HG03565 (cell line): ENCODE results near the gene LLGL1.
"Not testable (repeated sequence)": the region's sequence is repeated elsewhere in the genome, so short reads cannot be mapped to it uniquely, and the experiment has no call there.

ENCODE experiments used
- ATAC-seq: cut with Tn5 transposase; IDR thresholded peaks from one replicate; pipeline ENCODE4 v1.9.1; 2021; ENCODE audit warnings: mild to moderate bottlenecking, moderate library complexity; ENCODE audit not compliant: unreplicated experiment

Gene LLGL1

GRCh38 chr17:18191967-18192366, 33.5 kb upstream of the LLGL1 start:
- ATAC-seq, result no peak

GRCh38 chr17:18194394-18194793, 31.0 kb upstream of the LLGL1 start:
- no peak for ATAC-seq

GRCh38 chr17:18194804-18195203, 30.6 kb upstream of the LLGL1 start:
- no peak for ATAC-seq

- ATAC-seq, result no peak
These were observed 30.2 kb upstream of the LLGL1 start for GRCh38 chr17:18195246-18195645.

- ATAC-seq, result no peak
These were observed 27.8 kb upstream of the LLGL1 start for GRCh38 chr17:18197535-18198194.

GRCh38 chr17:18198530-18198929, 26.9 kb upstream of the LLGL1 start:
- ATAC-seq, result no peak

GRCh38 chr17:18201108-18201507, 24.3 kb upstream of the LLGL1 start:
- no peak for ATAC-seq

GRCh38 chr17:18203308-18203707, 22.1 kb upstream of the LLGL1 start:
- no peak for ATAC-seq

- ATAC-seq, result no peak
These were observed 19.6 kb upstream of the LLGL1 start for GRCh38 chr17:18205861-18206260.

- no peak for ATAC-seq
These were observed 18.5 kb upstream of the LLGL1 start for GRCh38 chr17:18206962-18207361.

GRCh38 chr17:18208092-18208491, 17.3 kb upstream of the LLGL1 start:
- no peak for ATAC-seq

- ATAC-seq, result no peak
These were observed 11.7 kb upstream of the LLGL1 start for GRCh38 chr17:18213666-18214270.

- ATAC-seq, result not testable (repeated sequence)
These were observed 8.5 kb upstream of the LLGL1 start for GRCh38 chr17:18216906-18217305.

GRCh38 chr17:18217412-18218015, 7.9 kb upstream of the LLGL1 start:
- no peak for ATAC-seq

GRCh38 chr17:18218756-18219415, 6.5 kb upstream of the LLGL1 start:
- no peak for ATAC-seq

- no peak for ATAC-seq
These were observed 1.4 kb upstream of the LLGL1 start for GRCh38 chr17:18224053-18224386.

GRCh38 chr17:18224387-18225120, 881 bp upstream of the LLGL1 start:
- ATAC-seq, result no peak

- no peak for ATAC-seq
These were observed 328 bp downstream of the LLGL1 start for GRCh38 chr17:18225642-18226283.

- no peak for ATAC-seq
These were observed 980 bp downstream of the LLGL1 start for GRCh38 chr17:18226284-18226945.

GRCh38 chr17:18227635-18228034, 2.2 kb downstream of the LLGL1 start:
- no peak for ATAC-seq
